Glutamatergic neuron (in vitro differentiated cells): Measurements from ENCODE around the gene VANGL2. TPM values are rescaled to one million over a fixed set of nuclear protein-coding genes. Genes with fewer than 3 reads are reported as not detected.

Experiments used
- total RNA-seq: library from RNA; stranded (reverse); fragmentation: NEBNext Ultra II Directional; extraction: Animal tissue kit (Norgen Biotek cat#: 25700); gene quantifications from one replicate; pipeline ENCODE4 v1.2.1, GENCODE V29; 2021; ENCODE audit not compliant: unreplicated experiment

Gene VANGL2
- total RNA-seq, 1 donor from 2014 or later, result 79.4 TPM

Other genes with a start within 250 kb of the VANGL2 start
- not detected for gene ATP1A4, start 249.0 kb upstream of the VANGL2 start, total RNA-seq
- not detected for gene CASQ1, start 210.0 kb upstream of the VANGL2 start, total RNA-seq
- gene PEA15, start 195.2 kb upstream of the VANGL2 start, total RNA-seq, result 44.6 TPM
- 146 TPM for gene DCAF8, start 138.0 kb upstream of the VANGL2 start, total RNA-seq
- gene PEX19, start 115.4 kb upstream of the VANGL2 start, total RNA-seq, result 48.8 TPM
- gene COPA, start 57.3 kb upstream of the VANGL2 start, total RNA-seq, result 263 TPM
- 121 TPM for gene NCSTN, start 57.2 kb upstream of the VANGL2 start, total RNA-seq
- 1,198 TPM for gene NHLH1, start 33.5 kb upstream of the VANGL2 start, total RNA-seq
- not detected for gene SLAMF6, start 122.7 kb downstream of the VANGL2 start, total RNA-seq
- gene CD84, start 178.9 kb downstream of the VANGL2 start, total RNA-seq, result not detected
- not detected for gene SLAMF1, start 246.5 kb downstream of the VANGL2 start, total RNA-seq